Pericardium fibroblast (primary cell): ENCODE results near the gene NME3. TPM values are rescaled to one million over a fixed set of nuclear protein-coding genes. Genes with fewer than 3 reads are reported as not detected.

ENCODE experiments used
- total RNA-seq: library from RNA; depleted of rRNA; stranded (reverse); fragments of >200 nt; gene quantifications from 2 replicates; pipeline ENCODE4 v1.2.3, GENCODE V29; 2015

NME3 gene
- total RNA-seq: 89.0 and 91.8 TPM in 2 replicates

DNA sequence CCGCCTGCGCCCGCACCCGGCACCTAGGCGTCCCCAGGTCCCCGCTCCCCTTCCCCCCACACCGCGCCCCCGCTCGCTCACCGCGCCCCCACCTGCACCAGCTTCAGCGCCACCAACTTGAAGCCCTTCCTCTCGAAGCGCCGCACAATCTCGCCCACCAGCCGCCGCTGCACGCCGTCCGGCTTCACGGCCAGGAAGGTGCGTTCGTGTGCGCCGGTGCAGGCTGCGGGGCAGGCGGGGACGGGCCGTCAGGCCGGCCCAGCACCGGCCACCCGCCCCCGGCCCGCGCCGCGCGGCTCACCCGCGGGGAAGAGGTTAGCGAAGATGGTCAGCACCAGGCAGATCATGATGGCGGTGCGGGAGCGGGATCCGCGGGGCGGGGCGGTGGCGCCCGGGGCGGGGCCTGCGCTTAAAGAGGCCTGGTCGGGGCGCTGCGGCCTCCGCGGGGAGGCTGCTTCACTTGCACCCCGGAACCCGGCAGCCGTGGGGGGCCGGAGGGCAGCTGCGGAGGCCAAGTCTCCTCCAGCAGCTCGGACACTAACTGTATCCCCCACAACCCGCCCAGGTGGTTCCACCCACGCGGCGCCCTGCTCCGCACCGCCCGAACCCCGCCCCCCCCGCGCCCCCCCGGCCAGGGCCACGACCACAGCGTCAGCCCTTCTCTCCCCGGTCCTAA, at the start of gene NME3:
Gene NME3 (minus strand): TSS at position 356 of the 676 bp plus-strand sequence. CDS start 9 bp downstream, at position 347.

DNA sequence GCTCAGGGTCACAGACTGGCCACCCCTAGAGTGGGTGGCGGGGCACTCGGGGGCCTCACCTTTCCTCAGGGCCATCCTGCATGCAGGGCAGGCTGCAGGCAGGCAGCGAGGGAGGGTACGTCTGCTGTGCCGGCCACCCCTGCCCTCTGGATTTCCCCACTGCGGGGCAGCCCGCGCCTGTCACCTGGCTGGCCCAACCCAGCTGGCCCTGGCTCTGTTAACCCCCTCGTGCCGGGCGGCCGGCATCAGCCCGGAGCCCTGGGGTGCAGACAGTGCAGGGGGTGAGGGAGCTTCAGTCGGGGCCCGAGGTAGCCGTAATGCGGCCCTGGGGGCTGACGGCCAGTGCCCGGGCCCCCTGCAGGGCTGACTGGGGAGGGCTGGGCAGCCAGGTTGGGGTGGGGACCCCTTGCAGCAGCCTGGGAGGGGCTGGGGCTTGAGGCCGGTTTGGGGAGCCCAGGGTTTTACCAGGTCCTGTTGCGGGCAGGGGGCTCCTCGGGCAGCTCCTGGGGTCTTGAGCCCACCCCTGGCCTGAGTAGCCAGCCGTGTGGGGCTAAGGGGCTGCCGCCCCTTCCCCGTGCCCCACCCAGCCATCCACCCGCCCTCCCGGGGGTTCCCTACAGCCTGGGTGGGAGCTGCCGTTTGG, 22.4 kb upstream of the NME3 start, which contains the start of gene IGFALS:
Gene IGFALS (minus strand): TSS at position 128 of the 643 bp plus-strand sequence. CDS start 53 bp downstream, at position 75.

DNA sequence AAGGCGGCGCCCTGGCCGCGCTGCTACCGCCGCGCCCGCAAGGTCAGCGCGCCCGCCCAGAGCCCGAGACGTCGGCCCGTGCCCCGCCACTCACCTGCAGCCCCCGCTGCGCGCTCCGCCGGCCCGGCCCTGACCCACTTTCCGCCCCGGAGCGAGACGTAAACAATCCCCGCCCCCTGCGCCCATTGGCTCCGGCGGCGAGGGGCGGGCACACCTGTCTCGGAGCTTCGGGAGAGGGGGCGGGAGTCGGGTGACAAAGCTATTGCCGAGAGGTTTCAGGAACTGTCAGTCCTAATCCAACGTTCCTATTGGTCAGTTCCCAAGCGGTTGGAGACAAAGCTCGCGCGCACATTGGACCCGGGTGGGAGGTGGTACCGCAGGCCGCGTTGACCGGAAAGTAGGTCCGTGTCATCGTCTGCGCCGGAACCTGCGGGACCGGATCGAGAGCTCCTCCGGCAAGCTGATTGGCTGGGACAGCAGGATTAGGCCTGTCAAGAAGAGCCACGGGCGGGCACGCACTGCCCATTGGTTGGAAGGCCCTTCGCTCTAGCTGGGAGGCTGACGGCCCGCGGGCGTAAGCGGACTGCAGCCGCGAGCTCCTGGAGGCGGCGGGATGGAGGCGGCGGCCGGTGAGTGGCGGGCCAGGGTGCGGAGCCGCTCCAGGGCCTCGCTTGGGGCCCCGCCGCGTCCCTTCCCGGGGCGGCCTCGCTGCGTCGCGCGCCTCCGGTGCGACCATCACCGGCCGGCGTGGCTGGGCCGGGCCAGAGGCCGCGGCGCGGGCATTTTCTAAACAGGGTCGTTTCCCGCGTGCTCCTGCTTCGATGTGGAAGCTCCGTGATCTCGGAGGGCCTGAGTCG, 11.3 kb upstream of the NME3 start, which contains the start of the genes NUBP2 and SPSB3:
Gene NUBP2 (plus strand): TSS at position 553 of the 857 bp plus-strand sequence. CDS start 61 bp downstream, at position 614.
Gene SPSB3 (minus strand): TSS at position 164 of the 857 bp plus-strand sequence. CDS start 1,088 bp downstream, outside the sequence.

DNA sequence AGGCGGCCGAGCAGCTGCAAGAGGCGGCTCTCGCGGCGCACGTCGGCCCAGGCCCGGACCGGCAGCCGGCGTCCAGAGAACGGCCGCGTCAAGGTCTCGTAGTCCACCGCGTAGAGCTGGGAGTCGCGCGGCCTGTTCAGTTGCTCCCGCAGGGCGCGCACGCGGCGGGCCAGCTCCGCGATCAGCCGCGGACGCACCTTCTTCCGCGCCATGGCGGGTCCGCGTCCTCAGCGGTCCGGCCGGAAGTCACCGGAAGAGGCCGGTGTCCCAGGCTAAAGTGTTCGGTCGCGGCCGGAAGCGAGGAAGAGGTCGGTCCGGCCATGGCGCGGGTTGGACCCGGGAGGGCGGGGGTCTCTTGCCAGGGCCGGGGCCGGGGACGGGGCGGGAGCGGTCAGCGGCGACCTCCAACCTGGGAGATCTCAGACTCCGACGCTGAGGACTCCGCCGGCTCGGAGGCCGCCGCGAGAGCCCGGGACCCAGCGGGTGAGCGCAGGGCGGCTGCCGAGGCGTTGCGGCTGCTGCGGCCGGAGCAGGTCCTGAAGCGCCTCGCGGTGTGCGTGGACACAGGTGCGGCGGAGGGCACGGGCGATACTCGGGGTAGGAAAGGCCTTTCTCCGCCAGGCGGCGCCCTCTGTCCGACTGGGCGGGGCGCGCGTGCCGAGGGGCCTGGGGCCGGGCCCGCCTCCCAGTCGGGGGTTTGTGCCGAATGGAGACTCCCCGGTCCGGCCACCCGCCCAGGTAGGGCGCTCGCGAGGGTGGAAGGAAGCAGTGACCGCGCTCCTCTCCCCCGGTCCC, 1.8 kb upstream of the NME3 start, which contains the start of gene MRPS34:
Gene MRPS34 (minus strand): TSS at position 227 of the 795 bp plus-strand sequence. CDS start 15 bp downstream, at position 212.

DNA sequence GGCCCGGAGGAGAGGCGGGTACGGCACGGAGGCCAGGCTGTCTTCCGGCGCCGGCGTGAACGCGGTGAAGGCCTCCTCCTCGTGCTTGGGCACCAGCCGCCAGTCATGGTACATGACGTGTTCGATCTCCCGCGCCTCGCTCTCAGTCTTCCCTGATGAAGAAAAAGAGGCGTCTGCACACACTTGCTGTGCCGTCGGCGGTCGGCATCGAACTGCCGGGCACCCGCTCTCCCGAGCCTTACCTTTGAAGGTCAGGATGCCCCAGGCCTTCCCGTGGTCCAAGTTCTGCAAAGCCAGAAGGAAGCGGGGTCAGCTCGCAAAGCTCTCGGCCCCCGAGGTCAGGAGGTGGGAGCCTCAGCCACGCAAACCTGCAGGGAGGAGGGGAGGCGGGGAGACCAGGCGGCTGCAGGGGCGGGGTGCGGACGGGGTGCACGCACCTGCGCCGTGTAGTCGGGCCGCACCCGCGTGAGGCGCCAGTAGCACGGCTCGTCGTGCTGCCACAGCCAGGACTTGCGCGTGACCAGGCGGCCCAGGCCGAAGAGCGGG, 1.1 kb upstream of the NME3 start, which contains the start of gene EME2:
Gene EME2 (plus strand): TSS at position 449 of the 546 bp plus-strand sequence. CDS start 418 bp downstream, outside the sequence.

Other genes starting within 250 kb of the NME3 start
- 18.1 and 32.6 TPM in 2 replicates for gene TMEM204, start 237.9 kb downstream of the NME3 start, total RNA-seq
- gene IFT140, start 159.5 kb downstream of the NME3 start, total RNA-seq: 14.0 and 18.4 TPM in 2 replicates
- gene CRAMP1, start 159.2 kb downstream of the NME3 start, total RNA-seq: 7.0 and 7.2 TPM in 2 replicates
- 34.8 and 38.2 TPM in 2 replicates for gene JPT2, start 93.3 kb downstream of the NME3 start, total RNA-seq
- gene MAPK8IP3, start 65.3 kb downstream of the NME3 start, total RNA-seq: 21.0 and 35.7 TPM in 2 replicates
- gene EME2, start 1.3 kb upstream of the NME3 start, total RNA-seq: 3.9 and 11.9 TPM in 2 replicates
- gene MRPS34, start 1.6 kb upstream of the NME3 start, total RNA-seq: 85.5 and 88.4 TPM in 2 replicates
- gene SPSB3, start 11.0 kb upstream of the NME3 start, total RNA-seq: 35.9 and 42.5 TPM in 2 replicates
- gene NUBP2, start 11.4 kb upstream of the NME3 start, total RNA-seq: 87.6 and 105 TPM in 2 replicates
- not detected in 2 replicates for gene IGFALS, start 22.2 kb upstream of the NME3 start, total RNA-seq
- 16.1 and 36.5 TPM in 2 replicates for gene HAGH, start 55.3 kb upstream of the NME3 start, total RNA-seq
- 32.1 and 32.4 TPM in 2 replicates for gene FAHD1, start 55.7 kb upstream of the NME3 start, total RNA-seq
- gene MEIOB, start 100.6 kb upstream of the NME3 start, total RNA-seq: 0.34 TPM in 1 of 2 replicates, not detected in the other
- 0.12 and 0.34 TPM in 2 replicates for gene HS3ST6, start 146.9 kb upstream of the NME3 start, total RNA-seq
- 8.9 and 9.4 TPM in 2 replicates for gene MSRB1, start 171.7 kb upstream of the NME3 start, total RNA-seq
- gene RPL3L, start 183.1 kb upstream of the NME3 start, total RNA-seq: not detected in 2 replicates
- gene NDUFB10, start 188.0 kb upstream of the NME3 start, total RNA-seq: 234 and 254 TPM in 2 replicates
- 4,233 and 5,666 TPM in 2 replicates for gene RPS2, start 193.3 kb upstream of the NME3 start, total RNA-seq
- not detected in 2 replicates for gene RNF151, start 195.3 kb upstream of the NME3 start, total RNA-seq
- 27.9 and 35.8 TPM in 2 replicates for gene TBL3, start 200.5 kb upstream of the NME3 start, total RNA-seq
- gene NOXO1, start 209.9 kb upstream of the NME3 start, total RNA-seq: 2.1 TPM in 1 of 2 replicates, not detected in the other
- gene GFER, start 212.7 kb upstream of the NME3 start, total RNA-seq: 11.4 and 28.1 TPM in 2 replicates
- 1.3 and 1.4 TPM in 2 replicates for gene SYNGR3, start 218.4 kb upstream of the NME3 start, total RNA-seq
- 31.0 and 49.6 TPM in 2 replicates for gene ZNF598, start 238.3 kb upstream of the NME3 start, total RNA-seq
- gene NPW, start 248.2 kb upstream of the NME3 start, total RNA-seq: 1.6 and 8.7 TPM in 2 replicates